AG20443 (cell line): ENCODE data around the gene NAALADL1.
"Not testable (repeated sequence)": the region's sequence is repeated elsewhere in the genome, so short reads cannot be mapped to it uniquely, and the experiment has no call there.

Source experiments
- DNase-seq: peaks from one replicate; pipeline ENCODE4 v3.0.0; 2012; ENCODE audit warnings: low spot score, mixed read lengths

Gene NAALADL1

GRCh38 chr11:65051398-65051858, 6.9 kb downstream of the NAALADL1 start:
- DNase-seq: no peak

- DNase-seq: peak; percentile 70
These were observed 10.6 kb downstream of the NAALADL1 start for GRCh38 chr11:65047581-65048422.

- no peak for DNase-seq
These were observed 12.6 kb downstream of the NAALADL1 start for GRCh38 chr11:65045728-65046127.

GRCh38 chr11:65045061-65045460, 13.3 kb downstream of the NAALADL1 start:
- DNase-seq: no peak

GRCh38 chr11:65043881-65044501, 14.4 kb downstream of the NAALADL1 start:
- peak; percentile 68 for DNase-seq

GRCh38 chr11:65042891-65043290, 15.5 kb downstream of the NAALADL1 start:
- no peak for DNase-seq

GRCh38 chr11:65040847-65041622, 17.3 kb downstream of the NAALADL1 start, which contains the start of gene SAC3D1:
SAC3D1 (plus strand) TSS chr11:65041210; CDS start chr11:65041293, 83 bp downstream.
- peak; percentile 95 for DNase-seq

GRCh38 chr11:65040520-65040846, 17.9 kb downstream of the NAALADL1 start:
- no peak for DNase-seq

- no peak for DNase-seq
These were observed 21.4 kb downstream of the NAALADL1 start for GRCh38 chr11:65036931-65037330.

- no peak for DNase-seq
These were observed 22.8 kb downstream of the NAALADL1 start for GRCh38 chr11:65035579-65035978.

GRCh38 chr11:65034423-65034822, 23.9 kb downstream of the NAALADL1 start:
- DNase-seq: no peak

GRCh38 chr11:65032216-65032615, 26.1 kb downstream of the NAALADL1 start:
- DNase-seq: no peak

- peak; percentile 95 for DNase-seq
These were observed 30.9 kb downstream of the NAALADL1 start, which contains the start of gene SNX15 for GRCh38 chr11:65027213-65028067. SNX15 (plus strand) TSS chr11:65027439; CDS start chr11:65027538, 99 bp downstream.

GRCh38 chr11:65026810-65027209, 31.5 kb downstream of the NAALADL1 start:
- no peak for DNase-seq

GRCh38 chr11:65023502-65023901, 34.9 kb downstream of the NAALADL1 start:
- not testable (repeated sequence) for DNase-seq

GRCh38 chr11:65021509-65021908, 36.8 kb downstream of the NAALADL1 start:
- DNase-seq: no peak

- no peak for DNase-seq
These were observed 37.4 kb downstream of the NAALADL1 start for GRCh38 chr11:65021003-65021402.

GRCh38 chr11:65019824-65020223, 38.5 kb downstream of the NAALADL1 start:
- DNase-seq: no peak

GRCh38 chr11:65017937-65018336, 40.4 kb downstream of the NAALADL1 start:
- DNase-seq: no peak

GRCh38 chr11:65016705-65017104, 41.6 kb downstream of the NAALADL1 start:
- no peak for DNase-seq

- DNase-seq: no peak
These were observed 43.6 kb downstream of the NAALADL1 start for GRCh38 chr11:65014726-65015227.
